Measurements from ENCODE around the gene ABCC1.

ABCC1 gene

GRCh38 chr16:16112450-16113053 lies 163.1 kb downstream of the ABCC1 start:
- H3K4me1 ChIP-seq (ENCODE audit: control insufficient read depth, low read depth, low read length) = no peaks in the 10 kb centered on the region
- H3K4me3 ChIP-seq (ENCODE audit: low read length) = no peak overlapping the region
- H3K9ac ChIP-seq (ENCODE audit: low read length) = no peak overlapping the region
- H3K9me3 ChIP-seq (ENCODE audit: control insufficient read depth, low read depth, low read length) = no peaks in the 10 kb centered on the region
- no peak overlapping the region for H3K27ac ChIP-seq (ENCODE audit: low read length)
- H3K36me3 ChIP-seq (ENCODE audit: control insufficient read depth, low read depth, low read length) = peaks cover 50% of the 10 kb centered on the region
- no peaks in the 10 kb centered on the region for H3K27me3 ChIP-seq (ENCODE audit: control insufficient read depth, insufficient read depth, low read length)

GRCh38 chr16:16113076-16113475 lies 163.7 kb downstream of the ABCC1 start:
- no peaks in the 10 kb centered on the region for H3K4me1 ChIP-seq (ENCODE audit: control insufficient read depth, low read depth, low read length)
- H3K27me3 ChIP-seq (ENCODE audit: control insufficient read depth, insufficient read depth, low read length) = no peaks in the 10 kb centered on the region
- no peak overlapping the region for H3K27ac ChIP-seq (ENCODE audit: low read length)
- H3K9ac ChIP-seq (ENCODE audit: low read length) = no peak overlapping the region
- H3K9me3 ChIP-seq (ENCODE audit: control insufficient read depth, low read depth, low read length) = no peaks in the 10 kb centered on the region
- peaks cover 55% of the 10 kb centered on the region for H3K36me3 ChIP-seq (ENCODE audit: control insufficient read depth, low read depth, low read length)
- H3K4me3 ChIP-seq (ENCODE audit: low read length) = no peak overlapping the region

DNA sequence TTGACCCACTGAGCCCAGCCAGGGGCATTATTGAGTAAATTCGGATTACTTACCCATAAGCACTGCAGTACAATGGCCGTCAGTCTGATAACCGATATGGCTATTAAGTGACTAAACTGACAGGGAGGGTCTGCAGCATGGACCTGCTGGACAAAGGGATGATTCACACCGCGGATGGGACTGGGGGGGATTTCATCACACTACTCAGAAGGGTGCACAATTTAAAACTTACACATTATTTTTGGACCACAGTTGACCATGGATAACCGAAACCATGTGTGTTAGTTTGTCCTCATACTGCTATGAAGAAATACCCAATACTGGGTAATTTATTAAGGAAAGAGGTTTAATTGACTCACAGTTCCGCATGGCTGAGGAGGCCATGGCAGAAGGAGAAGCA lies 167.4 kb downstream of the ABCC1 start:
- Histone ChIP-seq H3K27ac (ENCODE audit: low read length) (no peak overlapping the region), H3K4me3 (ENCODE audit: low read length) (no peak overlapping the region), H3K27me3 (ENCODE audit: control insufficient read depth, insufficient read depth, low read length) (no peaks in the 10 kb centered on the region), H3K9me3 (ENCODE audit: control insufficient read depth, low read depth, low read length) (no peaks in the 10 kb centered on the region), H3K36me3 (ENCODE audit: control insufficient read depth, low read depth, low read length) (peaks cover 56% of the 10 kb centered on the region), H3K9ac (ENCODE audit: low read length) (no peak overlapping the region), H3K4me1 (ENCODE audit: control insufficient read depth, low read depth, low read length) (no peaks in the 10 kb centered on the region)

DNA sequence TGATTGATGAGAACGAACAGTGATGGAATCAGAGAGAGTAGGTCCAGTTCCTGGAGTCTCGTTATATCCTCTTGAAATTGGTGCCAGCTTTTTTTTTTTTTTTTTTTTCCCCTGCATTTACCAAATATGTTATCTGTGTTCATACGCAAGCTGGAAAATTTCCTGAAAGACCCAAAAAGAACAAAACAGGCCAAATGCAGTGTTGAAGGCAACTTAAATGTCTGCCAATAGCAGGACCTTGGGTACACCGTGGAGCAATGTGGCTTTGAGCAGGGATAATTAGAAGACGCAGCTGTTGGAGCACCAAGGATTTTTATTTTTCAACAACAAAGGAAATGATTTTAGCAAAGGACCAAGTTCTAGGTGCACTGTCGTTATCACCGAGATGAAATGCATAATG lies 168.9 kb downstream of the ABCC1 start:
- no peaks in the 10 kb centered on the region for H3K27me3 ChIP-seq (ENCODE audit: control insufficient read depth, insufficient read depth, low read length)
- H3K9me3 ChIP-seq (ENCODE audit: control insufficient read depth, low read depth, low read length) = no peaks in the 10 kb centered on the region
- no peak overlapping the region for H3K4me3 ChIP-seq (ENCODE audit: low read length)
- no peak overlapping the region for H3K9ac ChIP-seq (ENCODE audit: low read length)
- peaks cover 54% of the 10 kb centered on the region for H3K36me3 ChIP-seq (ENCODE audit: control insufficient read depth, low read depth, low read length)
- H3K4me1 ChIP-seq (ENCODE audit: control insufficient read depth, low read depth, low read length) = no peaks in the 10 kb centered on the region
- H3K27ac ChIP-seq (ENCODE audit: low read length) = no peak overlapping the region

DNA sequence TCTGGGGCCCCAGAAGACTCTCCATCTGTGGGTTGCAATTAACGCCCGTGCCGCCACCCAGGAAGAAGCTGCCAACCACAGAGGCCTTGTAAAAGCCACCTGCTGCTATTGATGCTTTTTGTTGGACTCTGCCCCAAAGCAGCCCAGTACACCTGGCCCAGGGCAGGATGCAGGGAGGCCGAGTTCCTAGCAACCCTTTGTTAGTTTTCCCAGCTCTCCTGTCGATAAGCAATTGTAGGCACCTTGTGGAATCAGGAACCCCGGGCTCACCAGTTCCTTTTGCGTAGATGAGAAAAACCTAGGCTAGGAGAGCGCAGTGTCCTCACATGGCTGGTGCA lies 170.6 kb downstream of the ABCC1 start:
- Histone ChIP-seq H3K27me3 (ENCODE audit: control insufficient read depth, insufficient read depth, low read length) (no peaks in the 10 kb centered on the region), H3K4me1 (ENCODE audit: control insufficient read depth, low read depth, low read length) (no peaks in the 10 kb centered on the region), H3K9me3 (ENCODE audit: control insufficient read depth, low read depth, low read length) (no peaks in the 10 kb centered on the region), H3K9ac (ENCODE audit: low read length) (no peak overlapping the region), H3K27ac (ENCODE audit: low read length) (no peak overlapping the region), H3K36me3 (ENCODE audit: control insufficient read depth, low read depth, low read length) (peaks cover 50% of the 10 kb centered on the region), H3K4me3 (ENCODE audit: low read length) (no peak overlapping the region)

GRCh38 chr16:16120382-16121184 lies 171.2 kb downstream of the ABCC1 start:
- Histone ChIP-seq H3K4me1 (ENCODE audit: control insufficient read depth, low read depth, low read length) (no peaks in the 10 kb centered on the region), H3K36me3 (ENCODE audit: control insufficient read depth, low read depth, low read length) (peaks cover 51% of the 10 kb centered on the region), H3K27ac (ENCODE audit: low read length) (no peak overlapping the region), H3K9ac (ENCODE audit: low read length) (no peak overlapping the region), H3K9me3 (ENCODE audit: control insufficient read depth, low read depth, low read length) (no peaks in the 10 kb centered on the region), H3K27me3 (ENCODE audit: control insufficient read depth, insufficient read depth, low read length) (no peaks in the 10 kb centered on the region), H3K4me3 (ENCODE audit: low read length) (no peak overlapping the region)

DNA sequence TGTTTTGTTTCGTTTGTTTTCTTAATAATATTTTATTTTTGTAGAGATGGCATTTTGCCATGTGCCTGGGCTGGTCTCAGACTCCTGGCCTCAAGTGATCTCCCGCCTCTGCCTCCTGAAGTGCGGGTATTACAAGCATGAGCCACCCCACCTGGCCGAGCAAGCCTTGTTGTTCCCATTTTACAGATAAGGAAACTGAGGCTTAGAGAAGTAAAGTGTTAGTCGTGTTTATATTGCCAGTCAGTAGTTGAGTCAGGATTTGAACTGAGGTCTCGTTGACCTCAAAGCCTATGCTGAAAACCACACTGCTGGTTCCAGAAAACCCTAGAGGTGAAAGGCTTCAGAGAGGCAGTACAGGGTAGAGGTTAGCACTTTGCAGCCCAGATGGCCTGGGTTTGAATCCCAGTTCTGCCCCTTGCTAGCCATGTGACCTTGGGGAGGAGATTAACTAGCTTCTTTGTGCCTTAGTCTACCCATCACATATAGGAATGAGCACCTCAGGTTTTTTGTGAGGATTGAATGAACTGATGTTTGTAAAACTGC lies 171.8 kb downstream of the ABCC1 start:
- no peaks in the 10 kb centered on the region for H3K9me3 ChIP-seq (ENCODE audit: control insufficient read depth, low read depth, low read length)
- H3K9ac ChIP-seq (ENCODE audit: low read length) = no peak overlapping the region
- H3K27me3 ChIP-seq (ENCODE audit: control insufficient read depth, insufficient read depth, low read length) = no peaks in the 10 kb centered on the region
- no peak overlapping the region for H3K27ac ChIP-seq (ENCODE audit: low read length)
- no peaks in the 10 kb centered on the region for H3K4me1 ChIP-seq (ENCODE audit: control insufficient read depth, low read depth, low read length)
- H3K4me3 ChIP-seq (ENCODE audit: low read length) = no peak overlapping the region
- peaks cover 54% of the 10 kb centered on the region for H3K36me3 ChIP-seq (ENCODE audit: control insufficient read depth, low read depth, low read length)

- no peaks in the 10 kb centered on the region for H3K9me3 ChIP-seq (ENCODE audit: control insufficient read depth, low read depth, low read length)
- no peak overlapping the region for H3K4me3 ChIP-seq (ENCODE audit: low read length)
- H3K27me3 ChIP-seq (ENCODE audit: control insufficient read depth, insufficient read depth, low read length) = no peaks in the 10 kb centered on the region
- H3K4me1 ChIP-seq (ENCODE audit: control insufficient read depth, low read depth, low read length) = no peaks in the 10 kb centered on the region
- H3K27ac ChIP-seq (ENCODE audit: low read length) = no peak overlapping the region
- no peak overlapping the region for H3K9ac ChIP-seq (ENCODE audit: low read length)
- peaks cover 50% of the 10 kb centered on the region for H3K36me3 ChIP-seq (ENCODE audit: control insufficient read depth, low read depth, low read length)
Measured at GRCh38 chr16:16122264-16122663, 172.8 kb downstream of the ABCC1 start.

- H3K27ac ChIP-seq (ENCODE audit: low read length) = no peak overlapping the region
- H3K4me1 ChIP-seq (ENCODE audit: control insufficient read depth, low read depth, low read length) = no peaks in the 10 kb centered on the region
- peaks cover 46% of the 10 kb centered on the region for H3K36me3 ChIP-seq (ENCODE audit: control insufficient read depth, low read depth, low read length)
- H3K27me3 ChIP-seq (ENCODE audit: control insufficient read depth, insufficient read depth, low read length) = no peaks in the 10 kb centered on the region
- H3K4me3 ChIP-seq (ENCODE audit: low read length) = no peak overlapping the region
- no peaks in the 10 kb centered on the region for H3K9me3 ChIP-seq (ENCODE audit: control insufficient read depth, low read depth, low read length)
- H3K9ac ChIP-seq (ENCODE audit: low read length) = no peak overlapping the region
Measured at GRCh38 chr16:16124438-16124837, 175.0 kb downstream of the ABCC1 start.

GRCh38 chr16:16124974-16125373 lies 175.6 kb downstream of the ABCC1 start:
- H3K27ac ChIP-seq (ENCODE audit: low read length) = no peak overlapping the region
- H3K9ac ChIP-seq (ENCODE audit: low read length) = no peak overlapping the region
- H3K36me3 ChIP-seq (ENCODE audit: control insufficient read depth, low read depth, low read length) = peaks cover 45% of the 10 kb centered on the region
- H3K9me3 ChIP-seq (ENCODE audit: control insufficient read depth, low read depth, low read length) = no peaks in the 10 kb centered on the region
- H3K27me3 ChIP-seq (ENCODE audit: control insufficient read depth, insufficient read depth, low read length) = no peaks in the 10 kb centered on the region
- H3K4me3 ChIP-seq (ENCODE audit: low read length) = no peak overlapping the region
- H3K4me1 ChIP-seq (ENCODE audit: control insufficient read depth, low read depth, low read length) = no peaks in the 10 kb centered on the region

GRCh38 chr16:16126896-16127295 lies 177.5 kb downstream of the ABCC1 start:
- Histone ChIP-seq H3K9me3 (ENCODE audit: control insufficient read depth, low read depth, low read length) (no peaks in the 10 kb centered on the region), H3K4me3 (ENCODE audit: low read length) (no peak overlapping the region), H3K36me3 (ENCODE audit: control insufficient read depth, low read depth, low read length) (peaks cover 46% of the 10 kb centered on the region), H3K27ac (ENCODE audit: low read length) (no peak overlapping the region), H3K27me3 (ENCODE audit: control insufficient read depth, insufficient read depth, low read length) (no peaks in the 10 kb centered on the region), H3K4me1 (ENCODE audit: control insufficient read depth, low read depth, low read length) (no peaks in the 10 kb centered on the region), H3K9ac (ENCODE audit: low read length) (no peak overlapping the region)
